Fibroblast of upper back skin (primary cell): ENCODE results near the gene GNGT1.
A peak's percentile ranks its signal among the peaks of the same experiment; 100 is the strongest.

Experiments
- DNase-seq: peaks from one replicate; pipeline ENCODE4 v3.0.0-alpha.2; 2013

GNGT1 gene

GRCh38 chr7:93906267-93906666, at the start of gene GNGT1:
TSS of gene GNGT1 (plus strand) at chr7:93906567. CDS start at chr7:93906747, 180 bp downstream.
- DNase-seq: no peak

GRCh38 chr7:93858857-93859256, 47.5 kb upstream of the GNGT1 start:
- no peak for DNase-seq

DNA sequence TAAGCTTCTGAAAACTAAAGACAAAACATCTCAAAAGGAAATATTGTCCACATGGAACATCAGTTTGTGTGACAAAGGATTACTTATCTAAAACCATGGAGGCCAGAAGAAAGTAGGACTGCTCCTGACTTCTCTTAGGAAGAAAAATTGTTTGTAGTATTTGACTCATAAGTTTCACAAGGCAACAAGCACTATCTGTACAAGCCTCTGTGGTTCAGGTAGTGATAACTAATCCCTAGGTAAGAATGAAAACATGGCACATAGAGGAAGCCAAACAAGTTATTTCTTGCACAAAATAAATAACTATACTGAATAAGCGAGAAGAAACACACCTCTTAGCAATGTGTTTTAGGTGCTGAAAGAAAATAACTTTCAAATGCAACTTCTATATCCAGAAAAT, 46.1 kb upstream of the GNGT1 start:
- DNase-seq: no peak

DNA sequence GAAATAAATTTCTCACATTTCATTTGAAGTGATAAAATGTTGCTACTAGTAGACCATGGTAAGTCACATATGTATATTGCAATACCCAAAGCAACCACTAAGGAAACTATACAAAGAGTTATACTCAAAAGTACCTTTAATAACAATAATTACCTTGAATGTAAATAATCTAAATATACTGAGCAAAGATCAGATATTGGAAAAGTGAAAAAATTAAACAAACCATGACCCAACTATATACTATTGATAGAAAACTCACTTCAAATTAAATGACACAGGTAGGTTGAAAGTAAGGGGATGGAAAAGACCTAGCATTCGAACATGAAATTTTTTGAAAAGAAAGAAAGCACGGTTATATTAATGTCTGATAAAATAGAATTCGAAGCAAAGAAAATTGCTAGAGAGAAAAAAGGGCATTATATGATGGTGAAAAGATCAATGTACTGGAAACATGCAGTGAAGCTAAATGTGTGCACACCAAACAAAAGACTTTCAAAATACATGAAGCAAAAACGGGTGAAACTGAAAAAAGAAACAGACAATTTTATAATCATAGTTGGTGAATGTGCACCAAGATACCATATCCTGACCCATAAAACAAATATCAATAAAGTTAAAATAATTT, 44.9 kb upstream of the GNGT1 start:
- DNase-seq: no peak

GRCh38 chr7:93862651-93863050, 43.7 kb upstream of the GNGT1 start:
- no peak for DNase-seq

- no peak for DNase-seq
Measured at GRCh38 chr7:93866886-93867285, 39.5 kb upstream of the GNGT1 start.

DNA sequence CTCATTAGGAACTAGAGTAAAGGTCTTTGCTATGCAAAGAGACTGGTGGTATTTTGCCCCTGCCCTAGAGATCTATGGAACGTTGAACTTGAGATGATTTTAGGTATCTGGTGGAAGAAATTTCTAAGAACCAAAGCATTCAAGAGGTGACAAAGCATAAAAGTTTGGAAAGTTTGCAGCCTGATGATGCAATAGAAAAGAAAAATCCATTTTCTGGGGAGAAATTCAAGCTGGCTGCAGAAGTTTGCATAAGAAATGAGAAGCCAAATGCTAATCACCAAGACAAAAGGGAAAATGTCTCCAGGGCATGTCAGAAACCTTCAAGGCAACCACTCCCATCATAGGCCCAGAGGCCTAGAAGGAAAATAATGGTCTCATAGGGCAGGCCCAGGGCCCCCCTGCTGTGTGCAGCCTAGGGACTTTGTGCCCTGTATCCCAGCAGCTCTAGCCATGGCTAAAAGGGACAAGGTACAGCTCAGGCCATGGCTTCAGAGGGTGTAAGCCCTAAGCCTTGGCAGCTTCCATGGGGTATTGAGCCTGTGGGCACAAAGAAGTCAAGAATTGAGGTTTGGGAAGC, 32.3 kb upstream of the GNGT1 start:
- DNase-seq: no peak

DNA sequence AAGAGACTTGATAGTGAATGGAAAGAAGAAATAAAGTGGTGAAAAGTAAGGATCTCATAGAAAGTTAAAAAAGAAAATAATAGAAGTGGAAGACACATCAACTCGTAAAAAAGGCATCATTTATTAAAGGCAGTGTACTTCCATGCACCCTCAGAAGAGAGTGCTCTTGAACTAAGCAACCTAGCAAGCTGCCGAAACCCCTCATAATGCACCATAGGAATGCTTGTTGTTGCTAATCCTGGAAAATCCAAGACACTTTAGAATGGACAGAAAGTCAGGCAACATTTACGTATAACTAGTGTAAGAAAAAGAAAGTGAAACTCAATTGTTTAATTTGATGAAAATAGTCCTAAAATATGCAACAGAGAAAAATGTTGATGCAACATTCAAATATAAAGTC, 28.6 kb upstream of the GNGT1 start:
- DNase-seq: no peak

DNA sequence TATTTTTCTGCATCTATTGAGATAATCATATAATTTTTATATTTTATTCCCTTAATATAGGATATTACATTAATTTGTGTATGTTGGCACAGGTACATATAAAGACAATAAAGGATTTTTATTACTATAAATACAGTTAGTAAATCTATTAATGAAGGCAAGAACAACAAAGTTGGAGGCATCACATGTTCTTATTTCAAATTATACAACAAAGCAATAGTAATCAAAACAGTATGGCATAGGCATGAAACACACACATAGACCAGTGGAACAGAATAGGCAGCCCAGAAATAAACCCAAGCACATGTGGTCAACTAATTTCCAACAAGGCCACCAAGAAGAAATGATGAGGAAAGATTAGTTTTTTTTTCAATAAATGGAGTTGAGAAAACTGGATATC, 27.0 kb upstream of the GNGT1 start:
- DNase-seq: no peak

DNA sequence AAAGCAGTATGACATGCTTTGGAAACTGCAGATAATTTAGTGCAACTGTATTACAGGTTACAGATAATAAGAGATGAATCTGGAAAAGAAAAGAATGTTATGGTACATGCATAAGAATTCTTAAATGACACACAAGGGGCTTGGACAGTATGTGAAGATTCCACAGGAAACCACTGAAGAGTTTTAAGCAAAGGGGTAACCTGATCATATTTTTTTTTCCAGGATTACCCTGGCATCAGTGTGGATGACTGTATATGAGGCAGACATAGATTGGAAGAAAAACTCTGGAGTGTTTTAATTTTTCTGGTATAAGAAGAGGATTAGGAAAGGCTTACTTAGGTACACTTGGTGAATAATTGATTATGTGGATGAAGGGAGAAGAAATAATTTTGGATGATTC, 23.9 kb upstream of the GNGT1 start:
- peak; percentile 56 for DNase-seq

- DNase-seq: no peak
Measured at GRCh38 chr7:93883078-93883916, 23.1 kb upstream of the GNGT1 start.

DNA sequence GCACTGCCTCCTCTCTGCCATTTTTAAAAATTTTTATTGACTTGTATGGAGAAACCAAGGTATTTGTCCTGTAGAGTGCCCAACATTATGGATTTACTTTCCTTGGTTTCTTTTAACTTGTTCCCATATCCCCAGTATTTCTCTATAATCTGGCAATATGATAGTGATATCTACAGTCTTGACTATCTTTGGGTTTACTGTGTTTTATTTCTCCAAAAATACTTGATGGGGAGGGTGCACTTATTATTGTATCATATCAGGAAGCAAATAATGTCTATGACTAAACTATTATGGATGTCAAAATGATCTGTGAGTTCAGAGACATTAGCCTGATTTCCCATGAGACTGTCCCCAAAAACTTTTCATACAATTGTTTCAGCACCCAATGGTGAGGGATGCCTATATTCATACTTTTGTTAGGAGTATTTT, 22.4 kb upstream of the GNGT1 start:
- DNase-seq: no peak

DNA sequence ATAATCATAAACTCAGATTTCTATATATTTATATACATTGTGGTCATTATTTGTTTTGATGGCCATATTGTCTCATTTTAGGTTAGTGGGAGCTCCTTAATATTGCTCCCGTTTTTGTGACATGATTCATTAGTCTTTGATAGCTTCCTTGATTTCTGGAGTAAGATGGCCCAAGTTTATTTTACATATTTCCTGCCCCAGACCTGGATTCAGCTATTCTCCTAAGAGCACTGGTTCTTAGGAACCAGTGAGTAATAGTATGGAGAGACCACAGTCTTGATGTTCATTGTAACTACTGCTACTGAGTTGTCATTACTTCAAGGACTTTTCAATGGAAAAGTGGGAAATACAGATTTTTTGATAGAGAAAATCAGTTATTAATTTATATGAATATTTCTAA, 21.8 kb upstream of the GNGT1 start:
- DNase-seq: no peak

GRCh38 chr7:93889261-93889660, 17.1 kb upstream of the GNGT1 start:
- peak; percentile 59 for DNase-seq

- DNase-seq: peak; percentile 36
Measured at GRCh38 chr7:93890041-93890463, 16.3 kb upstream of the GNGT1 start.

GRCh38 chr7:93890464-93891068, 15.8 kb upstream of the GNGT1 start, which contains the start of gene TFPI2:
TSS of gene TFPI2 (minus strand) at chr7:93890753. CDS start at chr7:93890678, 75 bp downstream.
- DNase-seq: peak; percentile 44

GRCh38 chr7:93894426-93894825, 11.9 kb upstream of the GNGT1 start:
- no peak for DNase-seq

DNA sequence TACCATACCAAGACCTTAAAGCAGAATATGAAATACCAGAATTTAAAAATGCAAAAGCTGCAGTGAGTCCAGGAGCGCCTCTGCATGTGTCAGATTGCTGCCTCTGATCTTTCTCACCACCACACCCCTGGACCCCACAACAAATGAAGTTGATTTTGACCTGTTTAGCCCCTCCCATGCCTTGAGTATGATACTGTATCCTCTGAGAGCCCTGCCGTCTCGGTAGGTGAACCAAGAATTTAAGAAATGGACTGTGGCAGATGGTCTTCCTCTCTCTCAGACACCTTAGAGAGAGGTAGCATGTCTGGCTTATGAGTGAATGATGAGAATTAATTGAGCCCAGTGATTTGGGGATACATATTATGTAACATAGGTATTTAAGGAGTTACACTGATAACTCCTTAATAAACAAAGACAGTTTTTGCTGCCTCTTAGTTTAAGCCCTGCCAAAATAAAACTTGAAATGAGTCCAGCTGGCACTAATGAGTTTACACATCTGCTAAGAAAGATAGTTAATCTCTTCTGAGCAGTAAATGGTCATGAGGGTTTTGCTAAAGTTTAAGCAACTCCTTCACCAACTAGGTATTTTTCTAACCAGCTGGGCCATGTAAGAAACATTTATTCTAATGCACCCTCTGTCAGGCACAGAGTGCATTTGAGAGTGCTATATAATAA, 11.3 kb upstream of the GNGT1 start:
- DNase-seq: no peak

DNA sequence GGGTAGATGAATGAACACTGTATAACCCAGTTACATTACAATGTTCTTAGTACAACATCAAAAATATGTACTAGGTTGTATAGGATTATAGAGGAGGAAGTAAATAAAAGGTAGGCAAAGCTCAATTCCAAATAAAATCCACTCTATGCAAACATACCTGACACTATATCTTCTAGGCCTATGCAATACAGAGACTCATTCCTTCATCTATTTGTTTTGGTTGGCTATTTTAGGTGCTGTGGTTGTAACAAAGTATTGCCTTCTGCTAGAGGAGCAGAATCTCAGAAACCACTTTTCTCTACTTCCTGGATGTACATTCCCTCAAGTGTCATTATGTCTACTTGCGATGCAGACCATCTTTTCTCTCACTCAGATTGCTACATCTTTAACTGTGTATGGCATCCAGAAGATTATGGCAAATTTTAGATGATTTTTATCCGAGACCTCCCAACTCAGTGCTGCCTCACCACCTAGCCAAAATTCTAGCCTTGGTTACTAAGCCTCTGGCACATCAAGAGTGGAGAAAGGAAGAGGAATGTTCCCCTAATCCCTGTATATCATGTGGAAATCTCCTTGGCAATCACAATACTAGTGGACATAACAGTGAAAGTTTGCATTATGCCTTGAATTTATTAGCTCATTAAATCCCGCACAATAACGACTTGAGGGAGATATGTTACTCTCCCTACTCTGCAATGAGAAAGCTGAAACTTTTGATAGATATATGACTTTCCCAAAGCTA, 10.3 kb upstream of the GNGT1 start:
- DNase-seq: no peak

- DNase-seq: no peak
Measured at GRCh38 chr7:93897680-93898079, 8.7 kb upstream of the GNGT1 start.

GRCh38 chr7:93902777-93903423, 3.5 kb upstream of the GNGT1 start:
- peak; percentile 73 for DNase-seq
